Tibial nerve (tissue), 4 donors: ENCODE measurements around the gene CTBP2. TPM values are rescaled to one million over a fixed set of nuclear protein-coding genes. Genes with fewer than 3 reads are reported as not detected.

Experiments
- DNase-seq, 2 donors: peaks; one replicate each; pipeline ENCODE4 v3.0.0-alpha.2; 2019; ENCODE audit warnings: low spot score in 2 of 2
- H3K27ac ChIP-seq, 4 donors: fragments of 200-600 bp; sonication (generic) in 3 of 4; one replicate each; pipeline ENCODE4 v1.5.1; 2017 to 2019; ENCODE audit warnings: mild to moderate bottlenecking in 1 of 4
- H3K27me3 ChIP-seq, 2 donors: fragments of 200-600 bp; sonication (generic) in 1 of 2; one replicate each; pipeline versions ENCODE4 v1.5.1 to v1.6.0; 2017 to 2019
- H3K36me3 ChIP-seq, 3 donors: fragments of 200-600 bp; sonication (generic); one replicate each; pipeline ENCODE4 v1.5.1; 2018 to 2019
- H3K4me1 ChIP-seq, 4 donors: fragments of 200-600 bp; sonication (generic) in 3 of 4; one replicate each; pipeline ENCODE4 v1.5.1; 2017 to 2019
- H3K4me3 ChIP-seq, 4 donors: fragments of 200-600 bp; sonication (generic) in 3 of 4; one replicate each; pipeline ENCODE4 v1.5.1; 2017 to 2019; ENCODE audit warnings: mild to moderate bottlenecking in 1 of 4, moderate library complexity in 1 of 4
- H3K9me3 ChIP-seq, 4 donors: fragments of 200-600 bp; sonication (generic) in 3 of 4; one replicate each; pipeline ENCODE4 v1.5.1; 2017 to 2019
- CTCF ChIP-seq, 5 experiments: fragments of 200-600 bp in 3 of 5; fragments of 450-650 bp in 2 of 5; sonication (generic) in 3 of 5; IDR thresholded peaks; one replicate each; pipeline ENCODE4 v1.5.1; 2016 to 2019; ENCODE audit warnings: antibody characterized with exemption in 5 of 5, mild to moderate bottlenecking in 3 of 5, moderate library complexity in 2 of 5
- EP300 ChIP-seq, 2 donors: sonication (generic); formaldehyde crosslinking; IDR thresholded peaks; one replicate each; pipeline ENCODE4 v1.6.1; 2017; ENCODE audit warnings: antibody characterized with exemption in 2 of 2, mild to moderate bottlenecking in 1 of 2
- POLR2A ChIP-seq, 2 donors: fragments of 450-650 bp; IDR thresholded peaks; one replicate each; pipeline ENCODE4 v1.6.1; 2017; ENCODE audit warnings: antibody characterized with exemption in 2 of 2, mild to moderate bottlenecking in 2 of 2, moderate library complexity in 2 of 2
- WGBS, 2 donors: methylation state at CpG; one replicate each; pipeline ENCODE4 v1.1.5; 2018; 5-methylcytosine and 5-hydroxymethylcytosine counted together
- total RNA-seq, 4 donors: library from RNA; depleted of rRNA; stranded (reverse); fragments of >200 nt; gene quantifications; one replicate each; pipeline ENCODE4 v1.1.0, GENCODE V29; 2016

The CTBP2 gene
- total RNA-seq, 4 donors from 2014 or later = 40.4 to 97.9 (median 62.3) TPM

- H3K36me3 ChIP-seq = peaks cover 0 to 20% (median 0%) of the 10 kb centered on the region in 3 donors
Measured at GRCh38 chr10:125073996-125074395, 86.4 kb downstream of the CTBP2 start.

GRCh38 chr10:125072794-125073193 is 87.6 kb downstream of the CTBP2 start:
- no peak for TF ChIP-seq EP300 (IDR thresholded peaks at IDR 0.05)
- no peak for TF ChIP-seq CTCF (IDR thresholded peaks at IDR 0.05)
- no peak for TF ChIP-seq POLR2A (IDR thresholded peaks at IDR 0.05)
- Histone ChIP-seq H3K4me3 (no peak overlapping the region), H3K36me3 (peaks cover 0 to 20% (median 0%) of the 10 kb centered on the region in 3 donors), H3K27ac (no peak overlapping the region), H3K27me3 (no peaks in the 10 kb centered on the region), H3K9me3 (no peaks in the 10 kb centered on the region), H3K4me1 (peaks cover 0 to 25% (median 0%) of the 10 kb centered on the region in 4 donors)
- 75 to 78% methylated on average over 4 of the region's 4 CpGs for WGBS, 2 donors
- no peak for DNase-seq

More at GRCh38 chr10:125073996-125074395, 86.4 kb downstream of the CTBP2 start:
- Histone ChIP-seq H3K4me3 (no peak overlapping the region), H3K27me3 (no peaks in the 10 kb centered on the region), H3K27ac (no peak overlapping the region), H3K9me3 (no peaks in the 10 kb centered on the region), H3K4me1 (peaks cover 0 to 17% (median 0%) of the 10 kb centered on the region in 4 donors)
- no peak for DNase-seq
- TF ChIP-seq EP300 (IDR thresholded peaks at IDR 0.05) (no peak), CTCF (IDR thresholded peaks at IDR 0.05) (no peak), POLR2A (IDR thresholded peaks at IDR 0.05) (no peak)

GRCh38 chr10:125071008-125071407 is 89.4 kb downstream of the CTBP2 start:
- H3K36me3 ChIP-seq = peaks cover 0 to 23% (median 0%) of the 10 kb centered on the region in 3 donors

GRCh38 chr10:125068406-125068805 is 92.0 kb downstream of the CTBP2 start:
- peaks cover 0 to 6% (median 0%) of the 10 kb centered on the region in 3 donors for H3K36me3 ChIP-seq
- no peaks in the 10 kb centered on the region for H3K27me3 ChIP-seq
- H3K27ac ChIP-seq = no peak overlapping the region
- no peak for DNase-seq
- 43 to 56% methylated on average over 2 of the region's 2 CpGs for WGBS, 2 donors
- no peak for TF ChIP-seq EP300 (IDR thresholded peaks at IDR 0.05)
- no peak for TF ChIP-seq CTCF (IDR thresholded peaks at IDR 0.05)
- no peak for TF ChIP-seq POLR2A (IDR thresholded peaks at IDR 0.05)
- no peaks in the 10 kb centered on the region for H3K9me3 ChIP-seq
- no peak overlapping the region for H3K4me3 ChIP-seq
- peaks cover 0 to 40% (median 13%) of the 10 kb centered on the region in 4 donors for H3K4me1 ChIP-seq

More at GRCh38 chr10:125071008-125071407, 89.4 kb downstream of the CTBP2 start:
- Histone ChIP-seq H3K9me3 (no peaks in the 10 kb centered on the region), H3K27ac (no peak overlapping the region), H3K4me1 (peaks cover 0 to 15% (median 0%) of the 10 kb centered on the region in 4 donors), H3K27me3 (no peaks in the 10 kb centered on the region), H3K4me3 (no peak overlapping the region)
- DNase-seq = no peak
- WGBS, 2 donors = 89 to 95% methylated on average over 11 of the region's 11 CpGs
- no peak for TF ChIP-seq CTCF (IDR thresholded peaks at IDR 0.05)
- no peak for TF ChIP-seq EP300 (IDR thresholded peaks at IDR 0.05)
- TF ChIP-seq POLR2A (IDR thresholded peaks at IDR 0.05) = no peak

GRCh38 chr10:125067764-125068163 is 92.6 kb downstream of the CTBP2 start:
- no peak overlapping the region for H3K4me3 ChIP-seq
- peaks cover 0 to 3% (median 0%) of the 10 kb centered on the region in 3 donors for H3K36me3 ChIP-seq
- H3K9me3 ChIP-seq = no peaks in the 10 kb centered on the region
- H3K27me3 ChIP-seq = no peaks in the 10 kb centered on the region
- no peak overlapping the region for H3K27ac ChIP-seq
- DNase-seq = no peak
- WGBS, 2 donors = 93 to 94% methylated on average over 5 to 9 of the region's 9 CpGs
- peaks cover 0 to 46% (median 14%) of the 10 kb centered on the region in 4 donors for H3K4me1 ChIP-seq
- no peak for TF ChIP-seq CTCF (IDR thresholded peaks at IDR 0.05)
- no peak for TF ChIP-seq POLR2A (IDR thresholded peaks at IDR 0.05)
- TF ChIP-seq EP300 (IDR thresholded peaks at IDR 0.05) = no peak
